Smooth muscle cell of the brain vasculature (primary cell): Measurements from ENCODE around the gene METTL14.

Experiments
- DNase-seq: peaks from one replicate; pipeline ENCODE4 v3.0.0-alpha.2; 2012; ENCODE audit warnings: low read depth, low spot score

The METTL14 gene

DNA sequence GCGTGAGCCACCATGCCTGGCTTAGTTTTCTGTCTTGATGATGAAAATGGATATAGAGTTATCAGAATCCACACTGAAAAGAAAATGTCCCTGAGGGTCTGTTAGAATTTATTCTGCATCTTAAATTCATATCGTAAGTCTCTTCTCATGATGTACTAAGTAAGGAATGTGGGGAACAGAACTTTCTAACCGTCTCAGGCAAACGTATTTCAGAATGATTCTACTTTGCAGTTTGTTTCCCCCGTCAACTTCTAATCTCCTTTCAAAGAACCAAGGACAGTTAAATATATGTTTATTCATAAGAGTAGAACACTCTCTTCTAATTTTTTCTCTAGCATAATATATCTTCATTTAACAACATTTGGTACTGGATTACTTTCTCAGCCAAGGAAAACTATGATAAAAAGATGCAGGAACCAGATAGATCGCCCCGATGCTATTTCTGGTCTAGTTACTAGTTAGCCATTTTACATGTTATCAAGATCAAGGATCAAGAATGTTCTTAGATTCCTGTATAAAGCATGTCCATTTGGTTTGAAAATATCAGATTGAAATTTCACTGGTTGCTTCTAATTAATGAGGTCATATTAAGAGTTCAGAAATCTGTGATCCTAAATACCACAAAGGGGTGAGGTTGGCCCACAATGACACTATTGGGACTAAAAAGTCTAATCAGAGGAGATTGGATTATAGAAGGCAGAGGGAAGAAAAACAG, 49.5 kb downstream of the METTL14 start:
- DNase-seq: no peak

GRCh38 chr4:118736900-118737299, 51.7 kb downstream of the METTL14 start:
- DNase-seq: no peak

- no peak for DNase-seq
These were observed 52.9 kb downstream of the METTL14 start for GRCh38 chr4:118738090-118738489.

DNA sequence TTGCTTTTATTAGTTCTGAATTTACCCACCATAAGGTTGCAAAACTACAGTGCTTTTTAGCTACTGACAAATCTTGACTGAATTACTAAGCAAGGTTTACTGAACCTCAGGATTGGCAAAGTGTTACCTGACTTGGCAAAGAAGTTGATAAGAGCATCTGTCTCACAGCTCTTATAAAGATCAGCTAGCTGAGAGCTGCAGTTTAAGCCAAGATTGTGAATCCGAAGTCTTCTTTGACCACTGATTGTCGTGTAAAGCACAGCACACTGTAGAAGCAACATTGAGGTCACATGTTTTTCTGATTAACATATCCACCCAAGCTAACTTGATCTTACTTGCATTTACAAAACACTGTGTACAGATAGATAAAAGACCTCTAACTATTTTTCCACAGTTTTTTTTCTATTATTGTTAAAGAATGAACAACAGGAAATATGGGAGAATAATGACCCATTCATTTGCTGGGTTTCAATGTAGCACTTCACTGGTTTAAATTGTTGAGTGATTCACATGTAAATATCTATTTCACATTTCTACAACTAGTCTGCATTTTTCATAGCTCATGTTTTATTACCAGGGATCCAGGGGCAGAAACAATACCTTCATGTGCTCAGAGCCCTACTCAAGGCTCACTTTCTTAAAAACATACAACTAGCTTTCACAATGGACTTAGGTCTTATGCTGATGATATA, 54.0 kb downstream of the METTL14 start:
- DNase-seq: no peak

DNA sequence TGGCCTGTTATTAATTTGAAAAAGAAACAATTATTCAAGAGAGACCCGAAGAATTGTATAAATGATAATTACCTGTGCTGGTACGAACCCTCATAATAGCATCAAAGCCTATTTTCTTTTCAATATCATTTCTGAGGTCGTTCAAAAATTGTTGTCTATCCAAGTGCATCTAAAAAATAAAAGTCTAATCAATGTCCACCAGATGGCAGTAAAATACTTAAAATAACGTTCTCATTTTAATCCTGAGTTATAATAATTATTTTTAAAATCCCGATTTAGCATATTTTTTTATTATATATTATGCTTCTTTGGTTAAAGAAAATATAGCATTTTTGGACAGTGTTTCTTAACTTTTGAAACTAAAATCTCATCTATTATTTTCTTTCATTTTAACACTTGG, 55.7 kb downstream of the METTL14 start:
- no peak for DNase-seq

DNA sequence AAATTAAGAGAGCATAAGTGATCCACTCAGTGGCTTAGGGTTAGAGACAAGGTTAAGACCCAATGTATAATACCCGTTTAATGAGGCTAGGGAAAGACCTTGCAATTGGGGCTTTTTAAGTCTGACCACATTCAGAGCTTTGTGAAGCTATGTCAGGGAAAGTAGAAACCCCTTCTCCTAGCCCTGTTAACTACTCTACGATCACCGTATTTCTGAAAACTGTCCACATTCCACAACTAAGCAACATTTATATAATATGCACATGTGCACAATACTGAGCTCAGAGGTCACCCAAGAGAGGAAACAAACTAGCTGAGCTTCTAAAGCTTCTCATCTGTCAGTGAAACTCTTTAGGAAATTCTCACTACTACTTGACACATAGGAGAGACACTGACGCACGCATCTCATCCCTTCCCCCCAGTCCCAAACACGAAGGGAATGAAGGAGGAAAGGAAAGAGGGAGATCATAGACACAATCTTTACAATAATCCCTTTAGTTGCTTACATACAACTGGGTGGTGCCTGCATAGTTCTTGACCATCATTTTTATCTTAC, 56.2 kb downstream of the METTL14 start:
- no peak for DNase-seq

DNA sequence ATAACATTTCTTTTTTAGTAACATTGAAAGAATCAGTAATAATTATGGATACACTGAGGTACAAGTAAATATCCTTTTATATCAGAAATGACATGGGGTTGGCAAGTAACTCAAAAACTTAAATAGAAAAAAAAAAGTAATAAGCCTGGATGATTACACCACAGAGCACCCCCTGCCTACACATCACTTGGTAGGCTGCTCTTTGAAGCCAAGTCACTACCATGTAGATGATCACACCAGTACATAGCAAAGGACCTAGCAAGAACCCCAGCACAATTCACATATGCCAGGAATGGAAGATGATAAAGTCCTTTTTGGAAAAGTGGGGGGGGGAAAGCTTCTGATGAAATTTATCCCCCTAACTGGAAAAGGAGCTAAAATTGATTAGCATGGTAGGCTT, 56.9 kb downstream of the METTL14 start:
- DNase-seq: no peak

DNA sequence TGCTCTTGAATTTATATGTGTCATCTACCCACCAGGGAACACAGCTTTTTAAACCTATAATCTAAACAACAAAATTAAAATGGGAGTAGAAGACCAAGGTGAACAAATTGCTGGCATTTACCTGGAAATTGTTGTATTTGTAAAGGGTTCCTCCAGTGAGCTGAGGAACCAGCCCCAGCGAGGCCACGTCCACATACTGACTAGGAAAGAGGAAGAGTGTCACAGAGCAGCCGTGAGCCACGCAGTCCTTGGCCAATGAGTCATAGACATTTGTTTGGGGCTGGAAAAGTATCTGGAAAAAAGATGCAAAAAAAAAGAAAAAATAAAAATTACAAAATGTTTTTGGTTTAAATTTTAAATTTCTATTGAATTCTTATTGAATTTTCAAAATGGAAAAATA, 58.7 kb downstream of the METTL14 start:
- DNase-seq: no peak

DNA sequence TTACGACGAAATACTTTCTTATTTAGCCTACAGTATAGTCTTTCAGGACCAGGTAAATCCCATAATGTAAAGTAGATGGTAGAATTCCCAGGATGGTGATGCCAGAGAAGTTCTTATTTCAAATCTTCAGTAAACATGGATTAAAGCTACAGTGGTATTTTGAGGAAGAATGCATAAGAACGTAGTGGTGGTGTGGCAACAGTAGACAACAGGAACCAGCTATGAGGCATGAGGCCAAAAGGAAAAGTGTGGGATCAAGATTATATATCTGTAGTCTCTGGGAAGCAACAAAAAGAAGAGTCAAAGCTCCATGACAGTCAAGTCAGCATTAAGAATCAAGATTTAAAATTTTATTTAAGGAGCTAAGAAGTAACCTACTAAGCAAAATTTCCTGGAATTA, 60.2 kb downstream of the METTL14 start:
- DNase-seq: no peak

DNA sequence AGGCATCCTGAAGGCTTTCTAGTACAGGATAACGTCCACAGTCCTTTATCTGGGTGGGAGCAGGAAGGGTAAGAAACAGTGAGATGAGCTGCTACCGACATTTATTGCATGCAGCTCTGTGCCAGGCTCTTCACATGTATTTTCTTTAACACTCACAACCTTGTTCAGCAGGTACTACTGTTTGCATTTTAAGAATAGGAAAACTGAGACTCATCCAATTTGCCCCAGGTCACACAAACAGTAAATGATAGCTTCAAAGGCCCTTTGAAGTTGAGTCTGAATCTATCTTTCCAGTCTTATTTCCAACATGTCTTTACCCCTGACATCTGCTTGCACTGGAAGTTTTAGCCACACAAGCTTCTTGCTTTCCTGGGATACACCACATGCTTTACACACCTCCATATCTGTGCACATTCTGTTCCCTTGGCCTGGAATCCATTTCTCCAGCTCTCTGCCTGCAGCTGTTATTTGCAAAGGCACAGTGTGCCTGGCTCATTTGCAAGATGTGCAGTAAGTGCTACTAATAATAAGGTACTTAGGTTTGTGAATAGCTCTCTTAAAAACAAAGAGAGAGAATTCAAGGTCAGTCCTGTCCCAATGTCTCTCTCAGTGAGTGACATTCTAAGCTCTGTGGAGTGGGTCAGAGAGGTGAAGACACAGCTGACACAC, 61.2 kb downstream of the METTL14 start:
- DNase-seq: no peak

DNA sequence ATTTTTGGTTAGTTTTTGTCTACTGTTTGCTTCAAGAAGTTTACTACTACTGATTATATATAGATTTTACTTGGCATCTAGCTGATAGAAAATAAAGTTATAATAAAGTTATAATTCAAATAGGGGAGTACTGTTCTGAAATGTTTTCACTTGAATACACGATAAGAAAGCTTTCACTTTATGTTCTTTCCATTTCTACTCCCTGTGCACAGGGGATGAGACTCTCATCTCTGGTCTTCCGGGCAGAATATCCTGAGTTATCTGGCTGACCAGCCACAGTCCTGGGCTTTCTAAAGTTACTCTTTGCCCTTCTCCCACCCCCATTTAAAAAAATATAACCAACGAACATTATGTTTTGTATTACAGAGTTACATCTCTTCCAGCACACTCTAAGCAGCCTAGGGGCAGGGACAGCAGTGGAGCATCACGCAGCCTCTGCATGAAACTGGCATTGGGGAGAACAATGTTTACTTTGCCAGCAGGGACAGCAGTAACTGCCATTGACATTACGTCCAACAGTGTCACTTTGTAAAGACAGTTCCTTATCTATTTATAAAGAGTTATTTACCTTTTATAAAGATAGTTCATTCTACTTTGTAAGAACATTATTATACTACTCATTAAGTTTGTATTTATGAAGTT, 64.3 kb downstream of the METTL14 start:
- DNase-seq: no peak

GRCh38 chr4:118751629-118752323, 66.6 kb downstream of the METTL14 start:
- DNase-seq: no peak

DNA sequence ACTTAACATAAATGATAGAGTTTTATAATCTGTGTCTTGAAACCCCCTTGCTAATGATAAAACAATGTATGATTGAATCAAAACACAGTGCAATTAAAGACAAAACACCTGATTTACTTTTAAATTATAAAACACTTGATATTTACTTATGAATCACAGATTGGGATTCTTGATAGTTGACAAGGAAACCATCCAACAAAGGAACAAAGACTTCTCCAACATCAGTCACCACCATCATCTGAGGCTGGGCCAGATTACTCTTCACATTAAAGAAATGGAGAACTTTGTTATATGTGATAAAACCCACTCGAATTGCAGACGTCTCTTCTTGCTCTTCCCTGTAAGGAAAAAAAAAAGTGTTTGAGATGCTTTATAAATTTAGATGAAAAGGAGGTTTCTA, 67.4 kb downstream of the METTL14 start:
- no peak for DNase-seq

- DNase-seq: no peak
These were observed 67.9 kb downstream of the METTL14 start for GRCh38 chr4:118753096-118753495.

DNA sequence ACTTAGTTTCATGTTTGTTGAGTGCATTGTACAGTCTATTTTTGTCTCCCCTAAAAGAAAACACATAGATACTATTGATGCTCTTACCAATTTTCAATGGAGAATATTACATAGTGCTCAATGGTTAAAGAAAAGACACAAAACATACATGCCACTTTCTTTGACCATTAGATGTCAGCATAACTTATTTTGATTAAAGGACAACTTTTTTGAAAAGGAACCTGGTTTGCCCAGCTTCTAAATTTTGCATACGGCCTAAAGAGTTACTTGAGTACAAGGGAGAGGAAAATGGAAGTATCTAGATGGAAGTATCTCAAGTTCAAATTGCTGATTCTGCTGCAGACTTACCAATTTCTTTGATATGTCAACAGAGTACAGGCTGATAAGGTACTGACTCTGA, 68.5 kb downstream of the METTL14 start:
- DNase-seq: no peak

DNA sequence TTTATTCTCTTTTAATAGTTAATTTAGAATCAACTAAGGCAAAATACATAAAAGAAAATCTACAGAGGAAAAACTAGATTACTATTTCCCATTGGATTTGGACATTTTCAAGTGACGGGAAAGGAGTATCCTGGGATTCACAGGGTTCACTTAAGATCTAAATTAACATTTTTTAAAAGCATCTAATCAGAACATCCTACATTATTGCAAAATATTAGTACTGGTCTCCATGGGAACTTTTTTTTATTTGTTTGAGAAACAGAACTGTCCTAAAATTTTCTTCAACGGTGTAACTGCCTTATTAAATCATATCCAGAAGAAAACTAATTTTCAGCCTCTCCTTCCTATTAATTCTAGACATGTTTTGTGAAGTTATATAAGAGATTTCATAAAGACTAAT, 69.7 kb downstream of the METTL14 start:
- no peak for DNase-seq

DNA sequence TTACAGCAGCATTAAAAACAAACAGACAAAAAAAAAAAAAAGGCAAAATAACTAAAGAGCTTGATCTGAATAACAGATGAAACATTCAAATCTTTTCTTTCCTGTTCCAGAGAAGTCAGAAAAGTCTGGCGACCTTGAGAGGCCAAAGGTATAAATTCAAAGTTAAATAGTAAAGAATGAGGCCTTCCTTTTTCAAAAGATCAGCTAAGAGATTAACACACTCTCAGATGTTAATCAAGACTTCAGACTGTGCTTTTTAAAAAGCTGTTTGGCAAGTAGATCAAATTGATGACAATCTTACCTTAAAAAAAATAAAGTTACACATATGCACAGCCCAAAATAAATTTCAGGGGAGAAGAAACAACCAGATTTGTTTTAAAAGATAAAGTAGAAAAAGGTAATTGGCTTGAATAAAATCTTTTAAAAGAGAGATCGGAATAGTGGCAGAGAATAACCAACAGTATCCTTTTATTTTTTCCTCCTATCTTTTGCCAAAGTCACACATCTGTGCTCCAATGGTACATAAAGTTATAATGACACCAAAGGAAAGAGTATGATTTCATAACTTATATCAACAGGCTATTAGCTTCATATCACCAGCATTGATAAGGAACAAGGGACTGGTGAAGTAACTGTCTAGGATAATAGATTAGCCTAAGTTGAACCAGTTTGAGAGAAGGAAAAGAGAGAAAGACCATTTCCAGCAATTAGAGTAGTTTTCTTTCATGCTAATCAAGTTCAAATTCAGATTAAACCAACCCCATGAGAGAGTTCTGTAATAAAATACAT, 70.4 kb downstream of the METTL14 start:
- no peak for DNase-seq

GRCh38 chr4:118756429-118756828, 71.2 kb downstream of the METTL14 start:
- no peak for DNase-seq

GRCh38 chr4:118756958-118757357, 71.8 kb downstream of the METTL14 start:
- DNase-seq: no peak

DNA sequence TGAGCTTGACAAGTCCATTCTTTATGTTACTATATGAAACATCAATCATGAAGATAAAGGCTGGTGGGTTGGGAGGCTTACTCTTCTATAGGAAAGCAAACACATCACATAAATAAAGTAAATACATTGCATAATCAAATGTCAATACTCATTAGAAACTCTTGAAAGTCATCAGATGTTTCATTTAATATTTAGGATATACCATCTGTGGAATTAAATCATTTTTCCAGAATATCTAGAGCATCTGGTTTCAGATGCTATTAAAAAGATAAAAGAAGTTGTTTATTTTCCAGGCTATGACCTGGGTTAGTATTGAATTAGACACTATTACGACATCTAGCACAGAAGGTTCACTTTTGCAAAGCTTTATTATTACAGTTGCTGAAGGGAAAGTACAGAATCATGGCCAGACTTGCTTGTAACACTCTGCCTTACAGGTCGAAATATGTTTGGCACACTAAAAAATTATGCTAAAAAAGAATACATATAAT, 72.6 kb downstream of the METTL14 start:
- no peak for DNase-seq

- DNase-seq: no peak
These were observed 73.1 kb downstream of the METTL14 start for GRCh38 chr4:118758293-118758692.
